Amygdala (tissue), 56 donors: Measurements from ENCODE around the gene PIK3CD.

ENCODE experiments used
- DNase-seq, 56 donors: peaks; one replicate each; lab custom pipeline; 2025; lab: John Stamatoyannopoulos, UW

The PIK3CD gene

DNA sequence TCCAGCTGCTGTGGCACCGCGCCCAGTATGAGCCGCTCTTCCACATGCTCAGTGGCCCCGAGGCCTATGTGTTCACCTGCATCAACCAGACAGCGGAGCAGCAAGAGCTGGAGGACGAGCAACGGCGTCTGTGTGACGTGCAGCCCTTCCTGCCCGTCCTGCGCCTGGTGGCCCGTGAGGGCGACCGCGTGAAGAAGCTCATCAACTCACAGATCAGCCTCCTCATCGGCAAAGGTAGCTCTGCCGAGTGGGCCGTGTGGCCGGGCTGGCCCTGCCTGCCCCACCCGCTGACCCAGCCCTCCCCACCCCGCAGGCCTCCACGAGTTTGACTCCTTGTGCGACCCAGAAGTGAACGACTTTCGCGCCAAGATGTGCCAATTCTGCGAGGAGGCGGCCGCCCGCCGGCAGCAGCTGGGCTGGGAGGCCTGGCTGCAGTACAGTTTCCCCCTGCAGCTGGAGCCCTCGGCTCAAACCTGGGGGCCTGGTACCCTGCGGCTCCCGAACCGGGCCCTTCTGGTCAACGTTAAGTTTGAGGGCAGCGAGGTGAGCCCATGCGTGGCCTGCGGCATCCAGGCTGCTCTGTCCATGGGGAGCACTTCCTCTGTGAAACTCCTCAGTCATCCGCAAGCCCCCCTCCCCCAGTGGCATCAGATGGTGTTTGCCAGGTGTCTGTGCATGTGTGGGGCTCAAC, 64.2 kb downstream of the PIK3CD start:
- DNase-seq: no peak

DNA sequence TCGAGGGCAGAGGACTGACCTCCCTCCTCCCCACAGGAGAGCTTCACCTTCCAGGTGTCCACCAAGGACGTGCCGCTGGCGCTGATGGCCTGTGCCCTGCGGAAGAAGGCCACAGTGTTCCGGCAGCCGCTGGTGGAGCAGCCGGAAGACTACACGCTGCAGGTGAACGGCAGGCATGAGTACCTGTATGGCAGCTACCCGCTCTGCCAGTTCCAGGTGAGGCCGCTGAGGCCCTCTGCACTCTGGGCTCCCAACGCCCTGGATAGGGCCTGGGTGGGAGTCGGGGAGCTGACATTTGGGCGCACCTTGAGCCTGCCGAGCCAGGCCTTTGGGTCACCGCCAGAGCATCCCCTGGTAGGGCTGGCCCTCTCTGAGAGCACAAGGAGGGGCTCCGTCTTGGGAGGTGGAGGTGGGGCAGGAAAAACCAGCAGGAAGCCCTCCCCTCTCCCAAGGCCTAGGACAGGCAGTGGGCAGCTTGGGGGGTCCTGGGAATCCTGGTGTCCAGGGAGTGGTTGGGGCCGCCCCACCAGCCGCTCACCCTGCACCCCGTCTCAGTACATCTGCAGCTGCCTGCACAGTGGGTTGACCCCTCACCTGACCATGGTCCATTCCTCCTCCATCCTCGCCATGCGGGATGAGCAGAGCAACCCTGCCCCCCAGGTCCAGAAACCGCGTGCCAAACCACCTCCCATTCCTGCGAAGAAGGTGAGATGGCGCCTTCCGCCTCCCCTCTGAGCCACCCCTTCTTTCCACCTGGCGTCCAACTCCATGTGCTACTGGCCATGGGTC, 65.1 kb downstream of the PIK3CD start:
- DNase-seq: no peak

DNA sequence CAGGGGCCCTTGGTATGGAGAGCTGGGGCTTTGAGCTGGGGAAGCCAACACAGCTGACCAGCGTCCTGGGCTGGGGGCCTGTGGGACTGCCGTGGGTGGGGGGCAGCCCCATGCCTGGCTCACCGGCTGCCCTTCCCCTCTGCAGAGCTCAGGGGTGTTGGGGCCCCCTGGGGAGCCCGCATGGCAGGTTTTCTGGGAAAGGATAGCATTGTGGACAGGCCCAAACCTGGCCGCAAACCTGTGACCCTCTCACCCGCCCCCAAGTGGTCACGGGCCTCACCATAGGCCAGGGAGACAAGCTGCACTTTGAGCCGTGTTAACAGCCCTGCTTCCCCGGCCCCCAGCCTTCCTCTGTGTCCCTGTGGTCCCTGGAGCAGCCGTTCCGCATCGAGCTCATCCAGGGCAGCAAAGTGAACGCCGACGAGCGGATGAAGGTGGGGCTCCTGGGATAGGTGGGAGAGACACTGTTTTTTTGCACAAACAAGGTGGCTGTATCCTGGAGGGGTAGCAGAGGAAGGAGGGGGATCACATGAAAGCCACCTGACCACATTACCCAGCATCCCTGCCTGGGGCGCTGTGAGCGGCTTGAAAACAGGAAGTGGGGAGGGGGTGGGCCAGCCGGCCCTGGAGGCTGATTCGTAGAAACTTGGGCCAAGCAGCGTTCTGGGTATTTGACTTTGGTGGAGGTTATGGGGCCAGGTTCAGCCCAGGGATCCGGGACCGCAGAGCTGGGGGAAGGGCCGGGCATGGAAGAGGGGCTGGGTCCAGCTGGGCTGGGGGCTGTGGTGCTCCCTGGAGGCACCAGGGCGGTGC, 65.9 kb downstream of the PIK3CD start:
- peak in 13 of 56 donors; percentile 11 to 45 (median 24) for DNase-seq

- DNase-seq: no peak
These were observed 66.6 kb downstream of the PIK3CD start for GRCh38 chr1:9718006-9718680.

DNA sequence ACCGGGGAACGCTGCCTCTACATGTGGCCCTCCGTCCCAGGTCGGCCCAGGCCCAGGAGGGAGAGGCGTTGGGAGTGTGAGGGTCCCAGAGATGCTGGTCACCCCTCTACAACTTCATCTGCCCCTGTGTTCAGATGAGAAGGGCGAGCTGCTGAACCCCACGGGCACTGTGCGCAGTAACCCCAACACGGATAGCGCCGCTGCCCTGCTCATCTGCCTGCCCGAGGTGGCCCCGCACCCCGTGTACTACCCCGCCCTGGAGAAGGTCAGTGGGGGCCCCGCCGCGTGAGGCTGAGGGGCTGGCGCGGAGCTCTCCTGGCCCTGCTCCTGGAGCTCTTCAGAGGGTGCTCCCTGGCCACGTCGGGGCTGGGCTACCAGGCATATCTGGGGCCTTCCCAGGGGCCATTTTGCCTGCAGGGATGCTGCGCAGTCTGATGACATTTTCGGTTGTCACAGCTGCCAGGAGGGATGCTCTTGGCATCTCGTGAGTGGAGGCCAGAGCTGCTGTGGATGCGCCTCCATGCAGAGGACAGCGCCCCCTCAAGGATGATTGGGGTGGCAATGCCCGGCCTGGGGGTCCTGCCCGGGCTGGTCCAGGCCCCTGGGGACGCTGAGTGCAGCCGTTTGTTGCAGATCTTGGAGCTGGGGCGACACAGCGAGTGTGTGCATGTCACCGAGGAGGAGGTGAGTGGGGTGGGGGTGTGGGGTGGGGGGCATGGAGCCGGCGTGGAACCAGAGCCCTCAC, 68.6 kb downstream of the PIK3CD start:
- DNase-seq: no peak

GRCh38 chr1:9720785-9721605, 69.5 kb downstream of the PIK3CD start:
- no peak for DNase-seq

GRCh38 chr1:9721606-9722377, 70.3 kb downstream of the PIK3CD start:
- DNase-seq: peak in 10 of 56 donors; percentile 7 to 50 (median 15)

GRCh38 chr1:9722378-9722749, 70.8 kb downstream of the PIK3CD start:
- DNase-seq: no peak

GRCh38 chr1:9723068-9723805, 71.7 kb downstream of the PIK3CD start:
- DNase-seq: no peak

GRCh38 chr1:9723926-9724325, 72.4 kb downstream of the PIK3CD start:
- DNase-seq: no peak

DNA sequence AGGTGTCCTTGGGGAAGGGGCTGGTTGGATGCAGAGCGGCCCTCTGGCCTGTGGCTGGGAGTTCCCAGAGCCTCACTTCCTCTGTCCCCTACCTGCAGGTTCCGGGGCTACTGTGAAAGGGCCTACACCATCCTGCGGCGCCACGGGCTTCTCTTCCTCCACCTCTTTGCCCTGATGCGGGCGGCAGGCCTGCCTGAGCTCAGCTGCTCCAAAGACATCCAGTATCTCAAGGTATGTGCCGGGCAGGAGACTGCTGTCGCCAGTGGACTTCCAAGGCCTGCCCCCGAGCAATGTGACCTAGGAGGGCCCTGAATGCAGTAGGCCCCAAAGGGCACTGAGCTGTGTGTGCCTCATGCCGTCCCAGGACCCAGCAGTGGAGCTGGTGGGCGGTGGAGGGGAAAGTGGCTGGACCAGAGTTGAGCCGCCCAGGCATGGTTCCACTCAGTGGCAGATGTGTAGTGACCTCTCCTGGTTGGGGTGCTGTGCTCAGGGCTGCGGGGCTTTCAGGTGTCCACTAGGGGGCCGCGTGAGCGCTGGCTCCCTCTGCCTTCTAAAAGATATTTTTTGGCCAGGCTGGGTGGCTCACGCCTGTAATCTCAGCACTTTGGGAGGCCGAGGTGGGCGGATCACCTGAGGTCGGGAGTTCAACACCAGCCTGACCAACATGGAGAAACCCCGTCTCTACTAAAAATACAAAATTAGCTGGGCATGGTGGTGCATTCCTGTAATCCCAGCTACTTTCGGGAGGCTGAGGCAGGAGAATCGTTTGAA, 73.4 kb downstream of the PIK3CD start:
- DNase-seq: peak in 9 of 56 donors; percentile 11 to 39 (median 23)

- no peak for DNase-seq
These were observed 74.9 kb downstream of the PIK3CD start for GRCh38 chr1:9726406-9726805.

GRCh38 chr1:9726905-9727595, 75.5 kb downstream of the PIK3CD start:
- DNase-seq: no peak

DNA sequence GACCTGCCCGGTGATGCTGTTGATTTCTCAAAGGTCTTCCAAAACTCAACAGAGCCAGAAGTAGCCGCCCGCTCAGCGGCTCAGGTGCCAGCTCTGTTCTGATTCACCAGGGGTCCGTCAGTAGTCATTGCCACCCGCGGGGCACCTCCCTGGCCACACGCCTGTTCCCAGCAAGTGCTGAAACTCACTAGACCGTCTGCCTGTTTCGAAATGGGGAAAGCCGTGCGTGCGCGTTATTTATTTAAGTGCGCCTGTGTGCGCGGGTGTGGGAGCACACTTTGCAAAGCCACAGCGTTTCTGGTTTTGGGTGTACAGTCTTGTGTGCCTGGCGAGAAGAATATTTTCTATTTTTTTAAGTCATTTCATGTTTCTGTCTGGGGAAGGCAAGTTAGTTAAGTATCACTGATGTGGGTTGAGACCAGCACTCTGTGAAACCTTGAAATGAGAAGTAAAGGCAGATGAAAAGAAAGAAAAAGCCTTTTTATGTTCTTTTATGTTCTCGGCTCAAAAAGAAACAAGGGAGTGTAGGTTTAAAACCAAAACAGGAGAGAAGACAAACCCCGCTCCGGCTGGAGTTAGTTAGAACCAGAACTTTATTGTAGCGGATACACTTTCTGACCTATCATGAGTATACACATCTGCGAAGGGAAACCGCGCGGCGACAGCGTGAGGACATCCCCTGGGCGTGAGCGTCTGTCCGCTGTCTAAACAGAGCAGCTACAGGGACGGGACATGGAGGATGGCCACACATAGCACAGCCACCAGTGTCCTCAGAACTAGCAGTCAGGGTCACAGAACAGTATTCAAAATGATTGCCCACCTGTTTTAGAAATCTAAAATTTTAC, 77.1 kb downstream of the PIK3CD start:
- peak in 2 of 56 donors; percentile 15 to 26 for DNase-seq

DNA sequence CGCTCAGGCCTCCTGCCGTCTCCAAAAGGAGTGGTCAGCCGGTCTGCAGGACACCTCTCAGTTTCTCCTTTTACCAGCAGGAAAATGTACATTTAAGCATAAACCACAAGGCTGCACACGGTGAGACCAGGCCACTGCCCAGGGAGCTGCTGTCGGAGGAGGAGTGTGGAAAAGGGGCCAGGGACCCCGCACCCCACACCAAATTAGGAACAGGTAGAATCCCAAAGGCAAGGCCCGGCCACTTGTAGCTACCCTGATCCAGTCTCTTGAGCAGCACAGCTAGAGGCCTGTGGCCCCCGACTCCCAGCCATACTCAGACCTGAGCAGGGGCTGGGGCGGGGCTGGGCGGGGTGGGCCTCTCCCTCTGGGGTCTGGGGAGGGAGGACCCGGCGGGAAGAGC, 78.0 kb downstream of the PIK3CD start:
- no peak for DNase-seq
